CD14-positive monocyte (primary cell): ENCODE measurements around the gene FAF2. TPM values are rescaled to one million over a fixed set of nuclear protein-coding genes. Genes with fewer than 3 reads are reported as not detected.

Source experiments
- DNase-seq, 3 donors: peaks; one replicate each; pipeline ENCODE4 v3.0.0-alpha.2; 2011 to 2022
- H2AFZ ChIP-seq: 2 replicates; pipeline ENCODE4 v1.6.0; 2012; ENCODE audit warnings: mild to moderate bottlenecking, low read depth, low read length, inconsistent platforms; ENCODE audit not compliant: insufficient read depth, poor library complexity, severe bottlenecking
- H3K27ac ChIP-seq, 2 donors: 1 replicate in 1 of 2; 2 replicates in 1 of 2; pipeline ENCODE4 v1.5.1; 2012 to 2013; ENCODE audit warnings: low read length in 2 of 2, control low read depth in 1 of 2, inconsistent platforms in 1 of 2, low read depth in 1 of 2, mild to moderate bottlenecking in 1 of 2
- H3K27me3 ChIP-seq, 2 donors: one replicate each; pipeline versions ENCODE4 v1.6.0 to v1.6.1; 2011 to 2013; ENCODE audit warnings: low read length in 2 of 2; ENCODE audit not compliant: control insufficient read depth in 2 of 2, insufficient read depth in 2 of 2
- H3K36me3 ChIP-seq, 2 donors: replicated peaks in 1 of 2; 1 replicate in 1 of 2; 2 replicates in 1 of 2; pipeline versions ENCODE4 v1.5.1 to v1.6.1; 2012 to 2013; ENCODE audit warnings: low read length in 2 of 2, control low read depth in 1 of 2, inconsistent platforms in 1 of 2, mild to moderate bottlenecking in 1 of 2; ENCODE audit not compliant: insufficient read depth in 2 of 2, control insufficient read depth in 1 of 2
- H3K4me1 ChIP-seq, 2 donors: 1 replicate in 1 of 2; 2 replicates in 1 of 2; pipeline versions ENCODE4 v1.5.1 to v1.6.1; 2012 to 2013; ENCODE audit warnings: low read length in 2 of 2, control low read depth in 1 of 2, inconsistent platforms in 1 of 2, mild to moderate bottlenecking in 1 of 2, moderate library complexity in 1 of 2; ENCODE audit not compliant: insufficient read depth in 2 of 2, control insufficient read depth in 1 of 2
- H3K4me2 ChIP-seq: replicated peaks from 2 replicates; pipeline ENCODE3; 2012; ENCODE audit warnings: low read length, moderate library complexity, mild to moderate bottlenecking; ENCODE audit not compliant: poor library complexity, severe bottlenecking; ENCODE audit errors: extremely low read depth
- H3K4me3 ChIP-seq, 3 experiments: fragments of 200-600 bp in 1 of 3; sonication (generic) in 1 of 3; replicated peaks in 1 of 3; 1 replicate in 2 of 3; 2 replicates in 1 of 3; pipeline ENCODE4 v1.5.1; 2011 to 2013; ENCODE audit warnings: low read length in 3 of 3, mild to moderate bottlenecking in 3 of 3, control low read depth in 2 of 3, low read depth in 2 of 3, inconsistent platforms in 1 of 3, moderate library complexity in 1 of 3
- H3K79me2 ChIP-seq: 2 replicates; pipeline ENCODE4 v1.6.0; 2012; ENCODE audit warnings: mild to moderate bottlenecking, control low read depth, inconsistent platforms, low read length, moderate library complexity; ENCODE audit not compliant: insufficient read depth
- H3K9ac ChIP-seq: 2 replicates; pipeline ENCODE4 v1.6.0; 2017; ENCODE audit warnings: low read length, mild to moderate bottlenecking; ENCODE audit not compliant: insufficient read depth, poor library complexity, severe bottlenecking
- H3K9me3 ChIP-seq, 2 donors: replicated peaks in 1 of 2; 1 replicate in 1 of 2; 2 replicates in 1 of 2; pipeline versions ENCODE4 v1.5.1 to v1.6.1; 2012 to 2013; ENCODE audit warnings: low read length in 2 of 2, control low read depth in 1 of 2; ENCODE audit not compliant: control insufficient read depth in 1 of 2, insufficient read depth in 1 of 2
- H4K20me1 ChIP-seq: 2 replicates; pipeline ENCODE4 v1.6.0; 2012; ENCODE audit warnings: mild to moderate bottlenecking, low read length, control low read depth, moderate library complexity; ENCODE audit not compliant: insufficient read depth
- H3K27ac Mint-ChIP-seq, 7 donors: one replicate each; pipeline ENCODE4 v1.8.0; 2020; ENCODE audit warnings: mild to moderate bottlenecking in 7 of 7, mixed read lengths in 7 of 7, moderate library complexity in 6 of 7, inconsistent platforms in 2 of 7
- H3K27me3 Mint-ChIP-seq, 3 donors: one replicate each; pipeline ENCODE4 v1.8.0; 2021 to 2022; ENCODE audit warnings: low read depth in 3 of 3, mild to moderate bottlenecking in 3 of 3, mixed read lengths in 3 of 3, moderate library complexity in 3 of 3, inconsistent platforms in 1 of 3
- H3K36me3 Mint-ChIP-seq, 2 donors: one replicate each; pipeline ENCODE4 v1.8.0; 2020; ENCODE audit warnings: mixed read lengths in 2 of 2, inconsistent platforms in 1 of 2, mild to moderate bottlenecking in 1 of 2
- H3K4me1 Mint-ChIP-seq: one replicate; pipeline ENCODE4 v1.8.0; 2020; ENCODE audit warnings: mild to moderate bottlenecking, mixed read lengths
- H3K4me3 Mint-ChIP-seq, 2 donors: one replicate each; pipeline ENCODE4 v1.8.0; 2020; ENCODE audit warnings: mild to moderate bottlenecking in 2 of 2, mixed read lengths in 2 of 2, moderate library complexity in 1 of 2
- H3K9me3 Mint-ChIP-seq, 7 donors: one replicate each; pipeline ENCODE4 v1.8.0; 2020 to 2022; ENCODE audit warnings: mixed read lengths in 7 of 7, mild to moderate bottlenecking in 6 of 7, moderate library complexity in 6 of 7, inconsistent platforms in 2 of 7
- CTCF ChIP-seq: fragments of 200-600 bp; IDR thresholded peaks from one replicate; pipeline ENCODE4 v1.8.0; 2022; ENCODE audit warnings: antibody characterized with exemption, mild to moderate bottlenecking
- WGBS: methylation state at CpG from one replicate; pipeline ENCODE4 v1.1.5; 2013; ENCODE audit warnings: missing lambda C conversion rate; ENCODE audit not compliant: insufficient coverage; 5-methylcytosine and 5-hydroxymethylcytosine counted together
- intact Hi-C, 2 donors: fragments of 100-400 bp; cut with micrococcal nuclease; formaldehyde crosslinking; loops; one replicate each; pipeline versions ENCODE4 v1.15.0 to v1.15.1; 2023
- polyA plus RNA-seq, 3 donors: library from polyadenylated mRNA; depleted of rRNA in 1 of 3; unstranded in 2 of 3; stranded (reverse) in 1 of 3; fragments of 300-500 nt in 2 of 3; fragments of >200 nt in 1 of 3; fragmentation: Illumina TruSeq in 2 of 3; gene quantifications; 1 replicate in 2 of 3; 2 replicates in 1 of 3; pipeline ENCODE4 v1.2.3, GENCODE V29; 2012 to 2021

The FAF2 gene
- polyA plus RNA-seq, 3 donors: 11.5 to 14.8 (median 12.2) TPM

- Histone ChIP-seq H4K20me1 (no peaks in the 10 kb centered on the region), H3K9ac (peak overlapping the region; percentile 80), H3K4me3 (peak overlapping the region; percentile 79 to 91 (median 83)), H3K4me2 (peak overlapping the region; percentile 87), H2AFZ (peak overlapping the region; percentile 80), H3K27me3 (no peaks in the 10 kb centered on the region), H3K27ac (peak overlapping the region; percentile 83 to 89), H3K4me1 (peaks cover 62 to 81% of the 10 kb centered on the region in 2 donors), H3K79me2 (peaks cover 38% of the 10 kb centered on the region), H3K36me3 (no peaks in the 10 kb centered on the region), H3K9me3 (no peaks in the 10 kb centered on the region)
- H3K9me3 Mint-ChIP-seq: no peaks in the 10 kb centered on the region
- H3K4me1 Mint-ChIP-seq: peaks cover 69% of the 10 kb centered on the region
- H3K27ac Mint-ChIP-seq: peak overlapping the region; percentile 92 to 96 (median 95)
- WGBS: under 1% methylated on average over 110 of the region's 110 CpGs
- peak overlapping the region; percentile 89 to 94 for H3K4me3 Mint-ChIP-seq
- peaks cover 0 to 12% of the 10 kb centered on the region in 2 donors for H3K36me3 Mint-ChIP-seq
- intact Hi-C loops: loop anchor here in 1 of 2 donors (10.0 kb wide), 1 partner anchor 352 kb away; the partner anchor contains the start of gene HK3
- peak; percentile 13 for TF ChIP-seq CTCF
- H3K27me3 Mint-ChIP-seq: peaks cover 0 to 1% (median 0%) of the 10 kb centered on the region in 3 donors
- DNase-seq: no peak
These were observed 94.6 kb downstream of the FAF2 start for GRCh38 chr5:176542596-176543427.

GRCh38 chr5:176543428-176544182 is 95.4 kb downstream of the FAF2 start:
- Histone ChIP-seq H3K36me3 (no peaks in the 10 kb centered on the region), H3K4me1 (peaks cover 61 to 79% of the 10 kb centered on the region in 2 donors), H3K9ac (peak overlapping the region; percentile 66), H2AFZ (peak overlapping the region; percentile 80), H3K4me2 (peak overlapping the region; percentile 87), H3K79me2 (peaks cover 38% of the 10 kb centered on the region), H3K27me3 (no peaks in the 10 kb centered on the region), H3K4me3 (peak overlapping the region; percentile 44 to 78 (median 55)), H3K27ac (peak overlapping the region; percentile 74 to 85), H3K9me3 (no peaks in the 10 kb centered on the region), H4K20me1 (no peaks in the 10 kb centered on the region)
- peaks cover 68% of the 10 kb centered on the region for H3K4me1 Mint-ChIP-seq
- WGBS: under 1% methylated on average over 61 of the region's 63 CpGs
- H3K27me3 Mint-ChIP-seq: peaks cover 0 to 1% (median 0%) of the 10 kb centered on the region in 3 donors
- peaks cover 0 to 12% of the 10 kb centered on the region in 2 donors for H3K36me3 Mint-ChIP-seq
- H3K27ac Mint-ChIP-seq: peak overlapping the region; percentile 95 to 99 (median 97)
- no peaks in the 10 kb centered on the region for H3K9me3 Mint-ChIP-seq
- H3K4me3 Mint-ChIP-seq: peak overlapping the region; percentile 89 to 91
- DNase-seq: peak; percentile 54 to 64 (median 56)
- no peak for TF ChIP-seq CTCF
- intact Hi-C loops: loop anchor here in 1 of 2 donors (10.0 kb wide), 1 partner anchor 351 kb away; the partner anchor contains the start of gene HK3
